OCI-LY7 (cell line): Measurements from ENCODE around the gene TMPRSS6. TPM values are rescaled to one million over a fixed set of nuclear protein-coding genes. Genes with fewer than 3 reads are reported as not detected.

Experiments
- BruUV-seq: library from RNA; stranded (reverse); fragments of 400-500 nt; replicated peaks from 2 replicates; lab custom pipeline; 2021; lab: Mats Ljungman, UMichigan
- CTCF ChIA-PET: fragments of 300-600 bp; sonication (Branson Sonifier 250); formaldehyde crosslinking; loops from one replicate; lab custom pipeline; 2022; ENCODE audit warnings: antibody characterized with exemption; ENCODE audit not compliant: unreplicated experiment; lab: Charles Lee
- POLR2A ChIA-PET: fragments of 300-600 bp; sonication (Branson Sonifier 250); formaldehyde crosslinking; loops from one replicate; lab custom pipeline; 2022; ENCODE audit warnings: antibody characterized with exemption; lab: Charles Lee
- DNase-seq: peaks from one replicate; pipeline ENCODE4 v3.0.0-alpha.2; 2015; ENCODE audit warnings: low spot score
- H2AFZ ChIP-seq: fragments of 200-600 bp; sonication (generic), shearing (Covaris generic); 2 replicates; pipeline ENCODE4 v1.6.1; 2014; ENCODE audit warnings: mild to moderate bottlenecking, antibody characterized with exemption, low read length, moderate library complexity
- H3K27ac ChIP-seq: fragments of 200-600 bp; sonication (generic); 2 replicates; pipeline ENCODE4 v1.5.1; 2014; ENCODE audit warnings: mixed run types, low read depth, mild to moderate bottlenecking, moderate library complexity, low read length, inconsistent platforms; ENCODE audit not compliant: poor library complexity, severe bottlenecking
- H3K36me3 ChIP-seq: fragments of 200-600 bp; sonication (generic); 2 replicates; pipeline ENCODE4 v1.6.1; 2014; ENCODE audit warnings: mild to moderate bottlenecking, antibody characterized with exemption, low read length, moderate library complexity, mixed read lengths; ENCODE audit not compliant: insufficient read depth
- H3K4me1 ChIP-seq: fragments of 200-600 bp; sonication (generic); 2 replicates; pipeline ENCODE4 v1.5.1; 2014; ENCODE audit warnings: mild to moderate bottlenecking, low read length; ENCODE audit not compliant: insufficient read depth, poor library complexity, severe bottlenecking
- H3K4me2 ChIP-seq: fragments of 200-600 bp; sonication (generic); 2 replicates; pipeline ENCODE4 v1.6.1; 2014; ENCODE audit warnings: mild to moderate bottlenecking, low read length
- H3K4me3 ChIP-seq: fragments of 200-600 bp; sonication (generic); 2 replicates; pipeline ENCODE4 v1.5.1; 2014; ENCODE audit warnings: mild to moderate bottlenecking, low read depth, low read length; ENCODE audit not compliant: poor library complexity, severe bottlenecking
- H3K79me2 ChIP-seq: fragments of 200-600 bp; sonication (generic); 2 replicates; pipeline ENCODE4 v1.6.1; 2016; ENCODE audit warnings: low read depth, mild to moderate bottlenecking, low read length, moderate library complexity, mixed read lengths; ENCODE audit not compliant: insufficient read depth
- H3K9me2 ChIP-seq: fragments of 200-600 bp; sonication (generic); 2 replicates; pipeline ENCODE4 v1.6.1; 2016; ENCODE audit warnings: mild to moderate bottlenecking, low read length, mixed read lengths; ENCODE audit not compliant: insufficient read depth
- H3K9me3 ChIP-seq: fragments of 200-600 bp; sonication (generic); 2 replicates; pipeline ENCODE4 v1.6.1; 2014; ENCODE audit warnings: mild to moderate bottlenecking, mixed run types, low read length, mixed read lengths
- H4K20me1 ChIP-seq: fragments of 200-600 bp; sonication (generic); 2 replicates; pipeline ENCODE4 v1.6.1; 2014; ENCODE audit warnings: mild to moderate bottlenecking, antibody characterized with exemption, low read length, moderate library complexity, mixed read lengths; ENCODE audit not compliant: insufficient read depth
- CTCF ChIP-seq: fragments of 200-600 bp; sonication (generic); conservative IDR thresholded peaks from 2 replicates; pipeline ENCODE4 v1.5.1; 2014; ENCODE audit warnings: mild to moderate bottlenecking, antibody characterized with exemption, low read length, moderate library complexity, mixed read lengths
- EZH2phosphoT487 ChIP-seq: fragments of 200-600 bp; sonication (generic); IDR thresholded peaks from 2 replicates; pipeline ENCODE4 v1.6.1; 2018; ENCODE audit warnings: low read depth, borderline replicate concordance, mild to moderate bottlenecking, mixed run types, antibody characterized with exemption, low read length, moderate library complexity, mixed read lengths
- intact Hi-C: fragments of 100-400 bp; cut with micrococcal nuclease; formaldehyde crosslinking; loops from one replicate; pipeline ENCODE4 v1.10.0; 2022; ENCODE audit not compliant: unreplicated experiment
- total RNA-seq, 2 experiments: library from RNA; depleted of rRNA in 1 of 2; stranded (reverse); fragments of >200 nt in 1 of 2; shearing (Covaris generic) in 1 of 2; gene quantifications; 2 replicates each; pipeline ENCODE4 v1.2.3, GENCODE V29; 2014 to 2022

TMPRSS6 gene
- total RNA-seq, 2 experiments from 2014 or later: not detected

- no TSS peak for BruUV-seq
- Histone ChIP-seq H3K4me1 (peaks cover 6% of the 10 kb centered on the region), H3K9me2 (no peaks in the 10 kb centered on the region), H2AFZ (no peak overlapping the region), H3K9me3 (no peaks in the 10 kb centered on the region), H3K79me2 (peaks cover under 1% of the 10 kb centered on the region; the same call in 1 of the 2 replicates), H3K36me3 (peaks cover 15% of the 10 kb centered on the region), H4K20me1 (no peaks in the 10 kb centered on the region), H3K4me2 (no peak overlapping the region), H3K4me3 (no peak overlapping the region), H3K27ac (no peak overlapping the region)
- POLR2A ChIA-PET: interaction anchor here (0.8 kb wide), 1 partner anchor 19 kb away, joined by 6 read pairs; no protein-coding TSS in a partner anchor
- TF ChIP-seq EZH2phosphoT487 (no peak), CTCF (no peak)
- no peak for DNase-seq
- intact Hi-C loops: no loop called here
- CTCF ChIA-PET: interaction anchor here (0.6 kb wide), 1 partner anchor 96 kb away, joined by 3 read pairs; no protein-coding TSS in a partner anchor
Observed at GRCh38 chr22:37025500-37026070, 83.9 kb downstream of the TMPRSS6 start.

- Histone ChIP-seq H3K9me3 (no peaks in the 10 kb centered on the region), H3K27ac (no peak overlapping the region), H3K4me1 (peaks cover 6% of the 10 kb centered on the region), H3K4me3 (no peak overlapping the region), H3K9me2 (no peaks in the 10 kb centered on the region), H3K79me2 (peaks cover 6% of the 10 kb centered on the region; the same call in 1 of the 2 replicates), H3K4me2 (no peak overlapping the region), H2AFZ (no peak overlapping the region), H3K36me3 (peaks cover 15% of the 10 kb centered on the region), H4K20me1 (no peaks in the 10 kb centered on the region)
- intact Hi-C loops: no loop called here
- DNase-seq: no peak
- ChIA-PET POLR2A (no interaction called here), CTCF (no interaction called here)
- TF ChIP-seq CTCF (no peak), EZH2phosphoT487 (no peak)
- BruUV-seq: no TSS peak
Observed at GRCh38 chr22:37024339-37025157, 85.0 kb downstream of the TMPRSS6 start.
